Esophagus muscularis mucosa (tissue), 4 donors: ENCODE results near the gene IFI6. TPM values are rescaled to one million over a fixed set of nuclear protein-coding genes. Genes with fewer than 3 reads are reported as not detected.
A peak's percentile ranks its signal among the peaks of the same experiment; 100 is the strongest.

Source experiments
- DNase-seq: peaks from one replicate; pipeline ENCODE4 v3.0.0-alpha.2; 2017; ENCODE audit errors: extremely low spot score
- H3K27ac ChIP-seq, 4 donors: fragments of 200-600 bp; sonication (generic); replicated peaks in 1 of 4; 1 replicate in 3 of 4; 2 replicates in 1 of 4; pipeline ENCODE4 v1.5.1; 2016 to 2019; ENCODE audit warnings: mild to moderate bottlenecking in 1 of 4
- H3K27me3 ChIP-seq, 4 donors: fragments of 200-600 bp; sonication (generic); one replicate each; pipeline versions ENCODE4 v1.5.1 to v1.6.0; 2016 to 2019
- H3K36me3 ChIP-seq, 4 donors: fragments of 200-600 bp; sonication (generic); one replicate each; pipeline ENCODE4 v1.5.1; 2016 to 2019
- H3K4me1 ChIP-seq, 4 donors: fragments of 200-600 bp; sonication (generic); one replicate each; pipeline ENCODE4 v1.5.1; 2016 to 2019
- H3K4me3 ChIP-seq, 4 donors: fragments of 200-600 bp; sonication (generic); 1 replicate in 2 of 4; 2 replicates in 2 of 4; pipeline ENCODE4 v1.5.1; 2016 to 2019; ENCODE audit warnings: mild to moderate bottlenecking in 4 of 4, moderate library complexity in 1 of 4
- H3K9me3 ChIP-seq, 4 donors: fragments of 200-600 bp; sonication (generic); 1 replicate in 3 of 4; 2 replicates in 1 of 4; pipeline ENCODE4 v1.5.1; 2016 to 2019
- CTCF ChIP-seq, 3 experiments: fragments of 200-600 bp in 2 of 3; fragments of 450-650 bp in 1 of 3; sonication (generic) in 2 of 3; IDR thresholded peaks; one replicate each; pipeline ENCODE4 v1.5.1; 2017 to 2019; ENCODE audit warnings: antibody characterized with exemption in 3 of 3, mild to moderate bottlenecking in 2 of 3, moderate library complexity in 1 of 3
- EP300 ChIP-seq: sonication (generic); formaldehyde crosslinking; IDR thresholded peaks from one replicate; pipeline ENCODE4 v1.6.1; 2017; ENCODE audit warnings: antibody characterized with exemption
- POLR2A ChIP-seq: fragments of 450-650 bp; IDR thresholded peaks from one replicate; pipeline ENCODE4 v1.6.1; 2017; ENCODE audit warnings: antibody characterized with exemption, moderate library complexity, mild to moderate bottlenecking, low read depth
- POLR2AphosphoS5 ChIP-seq, 2 donors: sonication (generic); formaldehyde crosslinking; IDR thresholded peaks; one replicate each; pipeline ENCODE4 v1.6.1; 2017; ENCODE audit warnings: antibody characterized with exemption in 2 of 2
- WGBS: methylation state at CpG from one replicate; pipeline ENCODE4 v1.1.5; 2018; 5-methylcytosine and 5-hydroxymethylcytosine counted together
- intact Hi-C: fragments of 100-400 bp; cut with DNase I; formaldehyde crosslinking; loops from one replicate; pipeline ENCODE4 v1.15.1; 2023
- total RNA-seq, 4 donors: library from RNA; depleted of rRNA; stranded (reverse); fragments of >200 nt; gene quantifications; one replicate each; pipeline versions ENCODE4 v1.1.0 to v1.2.1, GENCODE V29; 2016

The IFI6 gene
- total RNA-seq, 4 donors from 2014 or later = 33.2 to 86.3 (median 70.2) TPM

GRCh38 chr1:27672750-27673112 lies 739 bp upstream of the IFI6 start:
- Histone ChIP-seq H3K4me3 (peak overlapping the region in 3 of 4 donors; percentile 57 to 65 (median 61)), H3K4me1 (peaks cover 25 to 48% (median 39%) of the 10 kb centered on the region in 4 donors), H3K36me3 (peaks cover 0 to 9% (median 0%) of the 10 kb centered on the region in 4 donors), H3K27ac (peak overlapping the region; percentile 85 to 91 (median 88)), H3K9me3 (no peaks in the 10 kb centered on the region), H3K27me3 (no peaks in the 10 kb centered on the region)
- TF ChIP-seq CTCF (IDR thresholded peaks at IDR 0.05) (no peak), POLR2A (no peak), POLR2AphosphoS5 (IDR thresholded peaks at IDR 0.05) (no peak), EP300 (no peak)
- DNase-seq = no peak
- intact Hi-C loops = loop anchor here (5.0 to 10.0 kb wide), 2 partner anchors 55 to 162 kb away; partner anchors contain the start of genes FAM76A and PPP1R8

GRCh38 chr1:27669876-27670275 lies 2.1 kb downstream of the IFI6 start:
- H3K4me1 ChIP-seq = peaks cover 25 to 48% (median 39%) of the 10 kb centered on the region in 4 donors
- DNase-seq = no peak
- peaks cover 0 to 26% (median 9%) of the 10 kb centered on the region in 4 donors for H3K36me3 ChIP-seq
- H3K27ac ChIP-seq = peak overlapping the region in 1 of 4 donors; percentile 66
- H3K4me3 ChIP-seq = peak overlapping the region in 3 of 4 donors; percentile 51 to 55 (median 53)
- WGBS = 76% methylated on average over 4 of the region's 4 CpGs
- H3K9me3 ChIP-seq = no peaks in the 10 kb centered on the region
- intact Hi-C loops = loop anchor here (5.0 to 10.0 kb wide), 3 partner anchors 57 to 195 kb away; partner anchors contain the start of genes FAM76A and PPP1R8
- no peak for TF ChIP-seq POLR2A
- TF ChIP-seq EP300 = no peak
- no peak for TF ChIP-seq POLR2AphosphoS5 (IDR thresholded peaks at IDR 0.05)
- no peak for TF ChIP-seq CTCF (IDR thresholded peaks at IDR 0.05)
- H3K27me3 ChIP-seq = no peaks in the 10 kb centered on the region

- TF ChIP-seq EP300 (no peak), CTCF (IDR thresholded peaks at IDR 0.05) (peak; percentile 85 to 93 (median 90)), POLR2AphosphoS5 (IDR thresholded peaks at IDR 0.05) (peak in 1 of 2 donors; percentile 67)
- Histone ChIP-seq H3K27me3 (no peaks in the 10 kb centered on the region), H3K36me3 (peaks cover 0 to 26% (median 9%) of the 10 kb centered on the region in 4 donors), H3K4me3 (peak overlapping the region; percentile 51 to 59 (median 54)), H3K9me3 (no peaks in the 10 kb centered on the region), H3K27ac (peak overlapping the region; percentile 23 to 66 (median 38)), H3K4me1 (peaks cover 33 to 50% (median 39%) of the 10 kb centered on the region in 4 donors)
- 14% methylated on average over 36 of the region's 36 CpGs for WGBS
- intact Hi-C loops = loop anchor here (10.0 kb wide), 1 partner anchor 194 kb away; no protein-coding TSS in a partner anchor
- DNase-seq = no peak
Measured at GRCh38 chr1:27668808-27669723, 2.9 kb downstream of the IFI6 start.

GRCh38 chr1:27668121-27668807 lies 3.7 kb downstream of the IFI6 start:
- no peak for DNase-seq
- WGBS = 84% methylated on average over 34 of the region's 42 CpGs
- Histone ChIP-seq H3K36me3 (peaks cover 0 to 26% (median 9%) of the 10 kb centered on the region in 4 donors), H3K4me1 (peaks cover 37 to 56% (median 43%) of the 10 kb centered on the region in 4 donors), H3K4me3 (no peak overlapping the region), H3K27me3 (no peaks in the 10 kb centered on the region), H3K27ac (no peak overlapping the region), H3K9me3 (no peaks in the 10 kb centered on the region)
- intact Hi-C loops = loop anchor here (10.0 kb wide), 1 partner anchor 193 kb away; no protein-coding TSS in a partner anchor
- TF ChIP-seq POLR2AphosphoS5 (IDR thresholded peaks at IDR 0.05) = no peak
- no peak for TF ChIP-seq POLR2A
- TF ChIP-seq CTCF (IDR thresholded peaks at IDR 0.05) = no peak
- TF ChIP-seq EP300 = no peak
